K562 (cell line): ENCODE results near the gene ANKZF1. TPM values are rescaled to one million over a fixed set of nuclear protein-coding genes. Genes with fewer than 3 reads are reported as not detected.

ENCODE experiments used
- BDP1 ChIP-seq: IDR thresholded peaks from 3 replicates; pipeline ENCODE4 v1.6.1; 2011; ENCODE audit not compliant: insufficient read length, insufficient read depth
- DEAF1 ChIP-seq: fragments of 450-650 bp; formaldehyde crosslinking; IDR thresholded peaks from 2 replicates; pipeline ENCODE4 v1.4.0; 2020; ENCODE audit warnings: mild to moderate bottlenecking, moderate library complexity
- GABPB2 ChIP-seq: fragments of 250-450 bp; sonication (Bioruptor Pico); conservative IDR thresholded peaks from 2 replicates; pipeline ENCODE4 v1.5.1; 2021; ENCODE audit warnings: mild to moderate bottlenecking
- KLF13 ChIP-seq: fragments of 450-650 bp; IDR thresholded peaks from 2 replicates; pipeline ENCODE4 v1.6.1; 2016; ENCODE audit warnings: missing genetic modification characterization, low read depth, mild to moderate bottlenecking, missing compliant biosample characterization, moderate library complexity, borderline replicate concordance
- MAFK ChIP-seq: IDR thresholded peaks from 2 replicates; pipeline ENCODE4 v1.6.1; 2011; ENCODE audit warnings: low read length, improper control_type of control experiment
- MBD1 ChIP-seq: fragments of 250-450 bp; sonication (Bioruptor Pico); IDR thresholded peaks from 2 replicates; pipeline ENCODE4 v1.8.0; 2022; ENCODE audit warnings: inconsistent platforms
- MCM7 ChIP-seq, 2 experiments: fragments of 450-650 bp; IDR thresholded peaks; 2 replicates each; pipeline ENCODE4 v1.6.1; 2016 to 2018
- MIER1 ChIP-seq: fragments of 450-650 bp; IDR thresholded peaks from 2 replicates; pipeline ENCODE4 v1.6.1; 2016; ENCODE audit warnings: antibody characterized with exemption, mild to moderate bottlenecking, low read depth
- MYC ChIP-seq, 2 experiments: fragments of 250-450 bp in 1 of 2; sonication (Bioruptor Pico) in 1 of 2; IDR thresholded peaks; 2 replicates each; pipeline versions ENCODE4 v1.5.1 to v1.6.1; 2012 to 2021; ENCODE audit warnings: low read depth in 2 of 2, borderline replicate concordance in 1 of 2, improper control_type of control experiment in 1 of 2, low read length in 1 of 2, mild to moderate bottlenecking in 1 of 2, moderate library complexity in 1 of 2
- RBM14 ChIP-seq: fragments of 200-400 bp; formaldehyde crosslinking; IDR thresholded peaks from 2 replicates; pipeline ENCODE4 v1.6.1; 2018; ENCODE audit warnings: low read depth, mild to moderate bottlenecking, low read length, moderate library complexity, borderline replicate concordance; ENCODE audit not compliant: insufficient read depth
- RBM17 ChIP-seq: fragments of 200-400 bp; formaldehyde crosslinking; IDR thresholded peaks from 2 replicates; pipeline ENCODE4 v1.6.1; 2017; ENCODE audit warnings: low read depth, mild to moderate bottlenecking, low read length, borderline replicate concordance
- RFX7 ChIP-seq: fragments of 250-450 bp; sonication (Bioruptor Pico); IDR thresholded peaks from 2 replicates; pipeline ENCODE4 v1.5.1; 2021; ENCODE audit warnings: mild to moderate bottlenecking
- SNAPC5 ChIP-seq: fragments of 250-450 bp; sonication (Bioruptor Pico); IDR thresholded peaks from 2 replicates; pipeline ENCODE4 v1.8.0; 2021; ENCODE audit warnings: moderate library complexity, mild to moderate bottlenecking, inconsistent platforms
- SRSF1 ChIP-seq: fragments of 200-400 bp; formaldehyde crosslinking; IDR thresholded peaks from 2 replicates; pipeline ENCODE4 v1.6.1; 2017; ENCODE audit warnings: mild to moderate bottlenecking, low read depth, low read length, moderate library complexity
- TAL1 ChIP-seq: fragments of 450-650 bp; IDR thresholded peaks from 2 replicates; pipeline ENCODE4 v1.6.1; 2016; ENCODE audit warnings: mild to moderate bottlenecking
- ZKSCAN1 ChIP-seq: fragments of 150-350 bp; IDR thresholded peaks from 2 replicates; pipeline ENCODE4 v1.6.1; 2016; ENCODE audit warnings: low read depth, low read length
- ZNF316 ChIP-seq: fragments of 450-650 bp; IDR thresholded peaks from 2 replicates; pipeline ENCODE4 v1.6.1; 2016
- ZNF778 ChIP-seq: fragments of 450-650 bp; formaldehyde crosslinking; IDR thresholded peaks from 2 replicates; pipeline ENCODE4 v1.4.0; 2020; ENCODE audit warnings: mild to moderate bottlenecking, moderate library complexity
- polyA plus RNA-seq, 8 experiments: library from polyadenylated mRNA; depleted of rRNA in 4 of 8; stranded (reverse) in 5 of 8; unstranded in 3 of 8; fragments of >200 nt; fragmentation: Nextera tagmentation in 2 of 8; fragmentation: Illumina TruSeq in 1 of 8; extraction: Ambion mirVana in 2 of 8; extraction: Trizol in 1 of 8; gene quantifications; 2 replicates each; pipeline versions ENCODE4 v1.2.1 to v1.2.3, GENCODE V29; 2011 to 2014; ENCODE audit warnings: inconsistent platforms in 1 of 8, missing spikeins in 1 of 8
- total RNA-seq, 7 experiments: library from RNA; depleted of rRNA in 6 of 7; stranded (reverse); fragments of >200 nt in 6 of 7; fragmentation: Illumina TruSeq in 2 of 7; extraction: Trizol in 2 of 7; gene quantifications; 2 replicates each; pipeline versions ENCODE4 v1.2.1 to v1.2.3, GENCODE V29; 2011 to 2021; ENCODE audit warnings: low replicate concordance in 1 of 7
- TF ChIP-seq, protein P1 (sequence below): fragments of 450-650 bp; IDR thresholded peaks from 2 replicates; pipeline ENCODE4 v1.6.1; 2016; ENCODE audit warnings: mild to moderate bottlenecking
- TF ChIP-seq, protein P2 (sequence below): fragments of 250-450 bp; sonication (Bioruptor Pico); IDR thresholded peaks from 2 replicates; pipeline ENCODE4 v1.4.0; 2020; ENCODE audit warnings: mild to moderate bottlenecking, moderate library complexity

The ANKZF1 gene
- total and polyA plus RNA-seq, 9 of the 15 experiments (the other 6 are each of a cell fraction or from before 2014, with no cell fraction given): 3.1 to 60.6 (median 31.0) TPM

DNA sequence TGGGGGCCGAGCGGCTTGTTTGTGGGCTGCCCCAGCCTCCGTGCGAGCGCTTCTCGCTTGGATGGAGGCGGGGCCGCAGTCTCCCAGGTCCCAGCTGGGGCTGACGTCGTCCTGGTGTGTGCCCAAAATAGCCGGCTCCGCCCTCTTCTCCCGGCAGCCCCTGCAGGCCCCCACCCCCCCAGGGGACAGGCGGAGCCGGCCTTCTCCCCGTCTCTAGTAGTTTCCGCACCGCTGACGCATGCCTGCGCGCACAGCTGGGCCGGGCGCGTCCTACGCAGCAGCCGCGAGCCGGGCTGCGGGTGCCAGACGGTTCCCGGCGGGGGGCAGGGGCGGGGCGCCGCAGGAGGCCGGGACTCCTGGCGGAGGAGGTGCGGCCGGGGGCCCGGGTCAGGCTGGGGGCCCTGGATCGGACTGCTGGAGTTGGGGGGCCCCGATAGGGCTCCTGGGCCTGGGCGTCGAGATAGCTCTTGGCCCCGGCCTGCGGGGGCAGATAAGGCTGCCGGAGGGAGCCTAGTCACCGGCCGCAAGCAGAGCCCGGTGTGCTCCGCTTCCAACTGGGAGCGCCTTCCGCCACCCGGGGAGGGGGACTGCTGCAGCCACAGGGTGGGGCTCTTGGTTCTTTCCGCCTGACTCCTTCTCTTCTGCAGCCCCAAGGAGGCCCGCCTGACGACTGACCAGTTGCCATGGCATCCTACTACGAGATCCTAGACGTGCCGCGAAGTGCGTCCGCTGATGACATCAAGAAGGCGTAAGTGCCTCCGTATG, 49.7 kb downstream of the ANKZF1 start, which contains the start of gene DNAJB2 (continued):
- TF ChIP-seq, protein P1, sequence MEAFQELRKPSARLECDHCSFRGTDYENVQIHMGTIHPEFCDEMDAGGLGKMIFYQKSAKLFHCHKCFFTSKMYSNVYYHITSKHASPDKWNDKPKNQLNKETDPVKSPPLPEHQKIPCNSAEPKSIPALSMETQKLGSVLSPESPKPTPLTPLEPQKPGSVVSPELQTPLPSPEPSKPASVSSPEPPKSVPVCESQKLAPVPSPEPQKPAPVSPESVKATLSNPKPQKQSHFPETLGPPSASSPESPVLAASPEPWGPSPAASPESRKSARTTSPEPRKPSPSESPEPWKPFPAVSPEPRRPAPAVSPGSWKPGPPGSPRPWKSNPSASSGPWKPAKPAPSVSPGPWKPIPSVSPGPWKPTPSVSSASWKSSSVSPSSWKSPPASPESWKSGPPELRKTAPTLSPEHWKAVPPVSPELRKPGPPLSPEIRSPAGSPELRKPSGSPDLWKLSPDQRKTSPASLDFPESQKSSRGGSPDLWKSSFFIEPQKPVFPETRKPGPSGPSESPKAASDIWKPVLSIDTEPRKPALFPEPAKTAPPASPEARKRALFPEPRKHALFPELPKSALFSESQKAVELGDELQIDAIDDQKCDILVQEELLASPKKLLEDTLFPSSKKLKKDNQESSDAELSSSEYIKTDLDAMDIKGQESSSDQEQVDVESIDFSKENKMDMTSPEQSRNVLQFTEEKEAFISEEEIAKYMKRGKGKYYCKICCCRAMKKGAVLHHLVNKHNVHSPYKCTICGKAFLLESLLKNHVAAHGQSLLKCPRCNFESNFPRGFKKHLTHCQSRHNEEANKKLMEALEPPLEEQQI: peak; percentile 83
- TF ChIP-seq KLF13 (tag) (peak; percentile 71; the same call in 1 of the 2 replicates), SRSF1 (no peak), MIER1 (no peak), GABPB2 (no peak), MBD1 (CRISPR knock-in tag) (no peak), MYC (IDR thresholded peaks at IDR 0.05; ENCODE audit: low read depth, low read length) (no peak; the same call in 1 of the 2 replicates), MYC (CRISPR knock-in tag; IDR thresholded peaks at IDR 0.05; ENCODE audit: borderline replicate concordance, low read depth) (no peak), BDP1 (no peak), SNAPC5 (CRISPR knock-in tag) (no peak), RFX7 (no peak), DEAF1 (CRISPR knock-in tag) (peak; percentile 62; the same call in 1 of the 2 replicates), ZNF778 (no peak), MAFK (no peak), RBM17 (no peak), ZKSCAN1 (no peak; the same call in 1 of the 2 replicates), RBM14 (no peak), TAL1 (peak; percentile 98), ZNF316 (peak; percentile 18; the same call in 1 of the 2 replicates), MCM7 (IDR thresholded peaks at IDR 0.05) (no peak)
- TF ChIP-seq, protein P2, sequence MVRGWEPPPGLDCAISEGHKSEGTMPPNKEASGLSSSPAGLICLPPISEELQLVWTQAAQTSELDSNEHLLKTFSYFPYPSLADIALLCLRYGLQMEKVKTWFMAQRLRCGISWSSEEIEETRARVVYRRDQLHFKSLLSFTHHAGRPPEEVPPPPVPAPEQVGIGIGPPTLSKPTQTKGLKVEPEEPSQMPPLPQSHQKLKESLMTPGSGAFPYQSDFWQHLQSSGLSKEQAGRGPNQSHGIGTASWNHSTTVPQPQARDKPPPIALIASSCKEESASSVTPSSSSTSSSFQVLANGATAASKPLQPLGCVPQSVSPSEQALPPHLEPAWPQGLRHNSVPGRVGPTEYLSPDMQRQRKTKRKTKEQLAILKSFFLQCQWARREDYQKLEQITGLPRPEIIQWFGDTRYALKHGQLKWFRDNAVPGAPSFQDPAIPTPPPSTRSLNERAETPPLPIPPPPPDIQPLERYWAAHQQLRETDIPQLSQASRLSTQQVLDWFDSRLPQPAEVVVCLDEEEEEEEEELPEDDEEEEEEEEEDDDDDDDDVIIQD (CRISPR knock-in tag): 0 out of 2 replicates have a peak, but pooled peaks have one; percentile 23
